ENCODE data around the gene NRG2. TPM values are rescaled to one million over a fixed set of nuclear protein-coding genes. Genes with fewer than 3 reads are reported as not detected.

The NRG2 gene
- total and polyA plus RNA-seq, 9 donors: 2.6 to 32.6 (median 19.3) TPM

DNA sequence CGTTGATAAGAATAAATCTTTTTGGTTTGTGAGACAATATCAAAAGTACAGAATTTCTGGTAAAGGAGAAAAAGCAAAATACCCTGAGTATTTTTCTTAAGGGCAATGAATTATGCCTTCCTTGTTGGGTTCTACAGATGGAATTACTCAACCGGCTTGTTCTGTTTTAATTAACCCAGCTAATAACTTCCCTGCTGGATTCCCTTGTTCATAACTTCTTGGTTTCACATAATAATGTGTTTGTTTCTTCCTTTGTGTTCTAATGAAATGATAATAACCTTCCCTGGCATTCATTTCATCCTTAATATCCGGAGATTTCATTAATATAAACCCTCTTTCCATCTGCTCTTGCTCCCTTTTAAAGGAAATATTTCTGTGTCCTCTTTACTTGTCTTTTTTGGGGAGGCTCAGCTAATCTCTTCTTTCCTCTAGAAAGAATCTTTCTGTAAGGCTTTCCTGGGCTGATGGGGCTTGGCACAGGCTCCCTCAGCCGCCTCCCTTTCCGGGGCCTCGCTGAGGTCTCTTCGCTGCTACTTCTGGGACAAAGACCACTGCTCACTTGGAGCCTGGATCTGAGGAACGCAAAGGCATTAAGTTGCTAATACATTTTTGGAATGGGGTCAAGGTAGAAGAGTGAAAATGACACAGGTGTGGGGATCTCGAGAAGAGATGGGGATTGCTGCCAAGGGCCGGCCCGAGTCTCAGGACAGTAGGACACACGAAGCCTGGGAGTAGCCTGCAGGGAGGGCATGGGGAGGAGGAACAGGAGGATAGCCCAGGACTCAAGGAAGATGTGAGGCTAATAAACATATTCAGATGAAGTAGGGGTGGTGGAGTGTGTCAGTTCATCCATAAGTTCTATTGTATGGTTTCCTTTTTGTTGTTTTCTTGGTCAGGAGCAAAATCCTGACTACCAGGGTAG, 118.5 kb downstream of the NRG2 start:
- whole genome bisulfite sequencing, 3 donors: 19 to 28% (median 26%) methylated on average over 12 of the region's 12 CpGs
- Histone ChIP-seq H3K4me3 (no peak overlapping the region), H3K27ac (no peak overlapping the region), H3K9me3 (no peaks in the 10 kb centered on the region), H3K27me3 (no peaks in the 10 kb centered on the region), H3K36me3 (no peaks in the 10 kb centered on the region), H3K4me1 (ENCODE audit: insufficient read depth) (peaks cover 2% of the 10 kb centered on the region)
- TF ChIP-seq EP300 (IDR thresholded peaks at IDR 0.05) (no peak), POLR2A (IDR thresholded peaks at IDR 0.05) (no peak)
- TF ChIP-seq, protein P1, sequence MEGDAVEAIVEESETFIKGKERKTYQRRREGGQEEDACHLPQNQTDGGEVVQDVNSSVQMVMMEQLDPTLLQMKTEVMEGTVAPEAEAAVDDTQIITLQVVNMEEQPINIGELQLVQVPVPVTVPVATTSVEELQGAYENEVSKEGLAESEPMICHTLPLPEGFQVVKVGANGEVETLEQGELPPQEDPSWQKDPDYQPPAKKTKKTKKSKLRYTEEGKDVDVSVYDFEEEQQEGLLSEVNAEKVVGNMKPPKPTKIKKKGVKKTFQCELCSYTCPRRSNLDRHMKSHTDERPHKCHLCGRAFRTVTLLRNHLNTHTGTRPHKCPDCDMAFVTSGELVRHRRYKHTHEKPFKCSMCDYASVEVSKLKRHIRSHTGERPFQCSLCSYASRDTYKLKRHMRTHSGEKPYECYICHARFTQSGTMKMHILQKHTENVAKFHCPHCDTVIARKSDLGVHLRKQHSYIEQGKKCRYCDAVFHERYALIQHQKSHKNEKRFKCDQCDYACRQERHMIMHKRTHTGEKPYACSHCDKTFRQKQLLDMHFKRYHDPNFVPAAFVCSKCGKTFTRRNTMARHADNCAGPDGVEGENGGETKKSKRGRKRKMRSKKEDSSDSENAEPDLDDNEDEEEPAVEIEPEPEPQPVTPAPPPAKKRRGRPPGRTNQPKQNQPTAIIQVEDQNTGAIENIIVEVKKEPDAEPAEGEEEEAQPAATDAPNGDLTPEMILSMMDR (IDR thresholded peaks at IDR 0.05): no peak
- intact Hi-C loops (cut with DNase I): no loop called here
- peak in 2 of 5 donors; percentile 41 to 60 for DNase-seq

DNA sequence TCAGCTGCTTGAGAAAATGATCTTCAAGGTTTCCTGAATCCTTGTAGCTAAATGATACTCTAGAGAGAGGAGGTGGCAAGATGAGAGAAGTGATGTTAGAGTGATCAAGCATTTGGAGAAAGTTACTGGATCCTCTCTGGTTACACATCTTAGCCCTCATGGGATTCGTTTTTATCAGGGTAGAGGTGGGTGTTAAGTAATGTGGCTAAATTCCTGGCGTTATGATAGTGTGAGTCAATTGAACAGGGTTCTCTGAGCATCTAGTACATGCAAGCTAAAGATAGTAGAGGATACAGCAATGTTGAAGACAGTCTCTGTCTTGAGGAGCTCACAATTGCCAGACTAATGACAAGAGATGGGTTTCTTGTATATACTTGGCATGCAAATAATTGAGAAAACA, 123.8 kb downstream of the NRG2 start:
- WGBS, 3 donors: 55 to 72% (median 56%) methylated on average over 2 of the region's 2 CpGs
- DNase-seq: no peak
- TF ChIP-seq, protein P1 (IDR thresholded peaks at IDR 0.05): no peak
- no peak for TF ChIP-seq EP300 (IDR thresholded peaks at IDR 0.05)
- no peak for TF ChIP-seq POLR2A (IDR thresholded peaks at IDR 0.05)
- Histone ChIP-seq H3K4me3 (no peak overlapping the region), H3K4me1 (ENCODE audit: insufficient read depth) (peaks cover 2% of the 10 kb centered on the region), H3K27me3 (no peaks in the 10 kb centered on the region), H3K9me3 (no peaks in the 10 kb centered on the region), H3K36me3 (no peaks in the 10 kb centered on the region), H3K27ac (no peak overlapping the region)
- intact Hi-C loops (cut with DNase I): no loop called here

DNA sequence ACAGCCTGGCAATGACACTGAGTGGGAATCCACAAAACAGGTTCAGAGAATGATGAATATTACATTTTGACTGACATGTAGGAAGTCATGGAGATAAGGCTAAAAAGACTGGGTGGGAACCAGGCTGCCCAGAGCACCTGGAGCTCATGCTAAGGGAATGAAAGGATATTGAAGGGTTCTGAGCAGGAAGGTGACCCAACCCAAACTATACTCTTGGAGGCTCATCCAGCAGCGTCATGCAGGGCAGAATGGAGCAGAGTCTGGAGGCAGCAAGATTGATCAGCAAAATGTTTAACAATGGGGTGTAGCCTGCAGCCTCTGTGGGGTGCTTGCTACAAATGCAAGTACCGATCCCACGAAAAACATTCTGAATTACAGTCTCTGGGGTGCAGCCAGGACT, 127.3 kb downstream of the NRG2 start:
- intact Hi-C loops (cut with DNase I): no loop called here
- H3K4me1 ChIP-seq (ENCODE audit: insufficient read depth): no peaks in the 10 kb centered on the region
- H3K4me3 ChIP-seq: no peak overlapping the region
- DNase-seq: no peak
- H3K27ac ChIP-seq: no peak overlapping the region
- no peaks in the 10 kb centered on the region for H3K9me3 ChIP-seq
- no peak for TF ChIP-seq EP300 (IDR thresholded peaks at IDR 0.05)
- TF ChIP-seq POLR2A (IDR thresholded peaks at IDR 0.05): no peak
- TF ChIP-seq, protein P1 (IDR thresholded peaks at IDR 0.05): no peak
- no peaks in the 10 kb centered on the region for H3K36me3 ChIP-seq
- 60 to 75% (median 71%) methylated on average over 3 of the region's 3 CpGs for WGBS, 3 donors
- no peaks in the 10 kb centered on the region for H3K27me3 ChIP-seq

DNA sequence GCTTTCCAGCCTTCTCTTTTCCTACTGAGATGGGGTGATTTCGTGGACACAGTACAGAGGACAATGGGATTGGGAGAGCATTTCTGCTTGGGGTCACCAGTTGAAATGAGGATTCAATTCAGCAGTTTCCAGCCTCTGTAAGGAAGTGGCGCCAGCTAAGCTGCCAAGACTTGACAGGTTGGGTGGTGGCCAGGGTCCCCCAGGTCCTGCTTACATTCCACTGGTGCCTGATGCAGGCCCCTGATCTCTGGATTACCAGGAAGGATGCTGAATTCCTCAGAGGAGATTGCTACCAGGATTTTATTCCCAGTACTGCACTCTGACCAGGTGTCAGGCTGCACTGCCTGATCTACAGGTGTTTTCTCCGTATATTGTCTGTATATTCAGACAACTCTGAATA, 127.8 kb downstream of the NRG2 start:
- no peaks in the 10 kb centered on the region for H3K27me3 ChIP-seq
- no peaks in the 10 kb centered on the region for H3K9me3 ChIP-seq
- no peaks in the 10 kb centered on the region for H3K4me1 ChIP-seq (ENCODE audit: insufficient read depth)
- no peak overlapping the region for H3K27ac ChIP-seq
- no peak overlapping the region for H3K4me3 ChIP-seq
- H3K36me3 ChIP-seq: no peaks in the 10 kb centered on the region
- TF ChIP-seq, protein P1 (IDR thresholded peaks at IDR 0.05): no peak
- TF ChIP-seq EP300 (IDR thresholded peaks at IDR 0.05) (no peak), POLR2A (IDR thresholded peaks at IDR 0.05) (no peak)
- intact Hi-C loops (cut with DNase I): no loop called here
- no peak for DNase-seq
- 89 to 96% (median 90%) methylated on average over 3 of the region's 3 CpGs for WGBS, 3 donors

Data from ovary (tissue), 9 donors.